Activated CD8-positive, alpha-beta T cell treated with anti-CD3 and anti-CD28 coated beads for 36 hours (primary cell): ENCODE measurements around the gene SPAG4. TPM values are rescaled to one million over a fixed set of nuclear protein-coding genes. Genes with fewer than 3 reads are reported as not detected.

Source experiments
- ATAC-seq: fragments of 200-7000 bp; cut with Tn5 transposase; one replicate; pipeline ENCODE4 v1.10.0; 2021; ENCODE audit warnings: mild to moderate bottlenecking, moderate library complexity
- CTCF ChIA-PET: fragments of 350-600 bp; sonication (Branson Sonifier 250); formaldehyde crosslinking; loops from one replicate; lab custom pipeline; 2021; ENCODE audit warnings: antibody characterized with exemption; lab: Charles Lee
- POLR2A ChIA-PET: fragments of 350-600 bp; sonication (Branson Sonifier 250); formaldehyde crosslinking; loops from one replicate; lab custom pipeline; 2021; ENCODE audit warnings: antibody characterized with exemption; lab: Charles Lee
- DNase-seq: peaks from one replicate; pipeline ENCODE4 v3.0.0-alpha.2; 2020
- H3K27ac Mint-ChIP-seq: one replicate; pipeline ENCODE4 v1.8.0; 2021; ENCODE audit warnings: mild to moderate bottlenecking, mixed read lengths
- H3K27me3 Mint-ChIP-seq: one replicate; pipeline ENCODE4 v1.8.0; 2021; ENCODE audit warnings: mixed read lengths
- H3K36me3 Mint-ChIP-seq: one replicate; pipeline ENCODE4 v1.8.0; 2021; ENCODE audit warnings: low read depth, mixed read lengths
- H3K4me1 Mint-ChIP-seq: one replicate; pipeline ENCODE4 v1.8.0; 2021; ENCODE audit warnings: low read depth, mixed read lengths
- H3K4me3 Mint-ChIP-seq: one replicate; pipeline ENCODE4 v1.8.0; 2021; ENCODE audit warnings: mild to moderate bottlenecking, moderate library complexity, mixed read lengths
- H3K9me3 Mint-ChIP-seq: one replicate; pipeline ENCODE4 v1.8.0; 2021; ENCODE audit warnings: mixed read lengths
- CTCF ChIP-seq: fragments of 200-600 bp; IDR thresholded peaks from one replicate; pipeline ENCODE4 v1.8.0; 2022; ENCODE audit warnings: antibody characterized with exemption, mild to moderate bottlenecking
- intact Hi-C: fragments of 100-400 bp; cut with micrococcal nuclease; formaldehyde crosslinking; loops from one replicate; pipeline ENCODE4 v1.10.0; 2022
- total RNA-seq, 2 experiments: library from RNA; stranded (reverse); gene quantifications; one replicate each; pipeline ENCODE4 v1.2.3, GENCODE V29; 2021

SPAG4 gene
- total RNA-seq, 2 experiments from 2014 or later: 11.5 to 11.8 TPM

DNA sequence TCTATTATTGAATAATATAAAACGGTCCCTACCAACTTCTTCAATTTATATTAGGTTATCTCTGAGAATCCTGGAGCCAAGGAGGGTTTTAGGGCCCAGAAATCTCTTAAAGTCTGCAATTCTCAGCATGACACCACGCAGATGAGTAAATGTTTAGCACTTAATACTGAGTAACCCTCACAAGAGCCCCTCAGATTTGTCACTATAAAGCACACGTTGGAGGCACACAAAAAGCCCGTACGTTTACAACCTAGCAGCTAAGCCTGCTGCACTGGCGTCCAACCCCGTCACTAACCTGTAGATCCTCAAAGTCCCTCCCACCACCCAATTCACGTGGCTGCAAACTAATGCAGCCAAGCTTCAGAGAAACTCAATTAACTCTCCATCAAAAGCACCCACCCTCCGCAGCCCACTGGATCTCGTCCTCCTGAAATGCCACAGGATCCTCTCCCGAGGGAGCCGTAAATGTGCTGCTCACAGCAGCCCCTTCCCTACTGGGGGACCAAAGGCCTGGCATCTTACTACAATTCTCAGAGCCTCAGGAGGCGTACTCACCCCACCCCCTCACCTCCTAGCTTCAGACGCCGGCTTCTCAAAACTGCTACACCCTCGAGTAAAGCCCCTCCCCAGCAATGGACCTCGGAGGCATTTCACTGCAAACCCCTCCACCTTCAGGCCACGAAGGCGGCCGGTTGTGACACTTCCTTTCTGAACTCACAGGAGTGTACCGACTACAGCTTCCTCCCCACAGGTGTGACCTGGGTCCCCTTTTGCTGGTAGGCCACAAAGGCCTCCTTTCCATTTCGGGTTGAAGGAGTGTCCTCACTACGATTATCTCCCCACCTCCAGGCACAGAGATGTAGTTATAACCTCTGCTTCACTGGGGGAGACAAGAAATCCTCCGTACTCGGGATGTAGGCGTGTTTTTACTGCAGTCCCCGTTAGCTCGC lies 48.2 kb downstream of the SPAG4 start:
- TF ChIP-seq CTCF: no peak
- H3K27me3 Mint-ChIP-seq: no peaks in the 10 kb centered on the region
- ATAC-seq (peak; percentile 45), DNase-seq (peak; percentile 80)
- peak overlapping the region; percentile 93 for H3K4me3 Mint-ChIP-seq
- peaks cover 38% of the 10 kb centered on the region for H3K4me1 Mint-ChIP-seq
- intact Hi-C loops: loop anchor here (5.0 kb wide), 2 partner anchors 46 to 74 kb away; partner anchors contain the start of gene SPAG4
- peaks cover 46% of the 10 kb centered on the region for H3K36me3 Mint-ChIP-seq
- CTCF ChIA-PET: interaction anchor here (1.5 to 4.8 kb wide), 3 partner anchors 45 to 291 kb away, joined by 3 to 49 read pairs (median 12); partner anchors contain the start of gene SCAND1
- peak overlapping the region; percentile 99 for H3K27ac Mint-ChIP-seq
- POLR2A ChIA-PET: interaction anchor here (0.6 to 9.1 kb wide), 36 partner anchors 10 to 942 kb away, joined by 3 to 163 read pairs (median 6); partner anchors contain the start of genes CEP250, EIF6, ERGIC3 and NFS1
- H3K9me3 Mint-ChIP-seq: no peaks in the 10 kb centered on the region

DNA sequence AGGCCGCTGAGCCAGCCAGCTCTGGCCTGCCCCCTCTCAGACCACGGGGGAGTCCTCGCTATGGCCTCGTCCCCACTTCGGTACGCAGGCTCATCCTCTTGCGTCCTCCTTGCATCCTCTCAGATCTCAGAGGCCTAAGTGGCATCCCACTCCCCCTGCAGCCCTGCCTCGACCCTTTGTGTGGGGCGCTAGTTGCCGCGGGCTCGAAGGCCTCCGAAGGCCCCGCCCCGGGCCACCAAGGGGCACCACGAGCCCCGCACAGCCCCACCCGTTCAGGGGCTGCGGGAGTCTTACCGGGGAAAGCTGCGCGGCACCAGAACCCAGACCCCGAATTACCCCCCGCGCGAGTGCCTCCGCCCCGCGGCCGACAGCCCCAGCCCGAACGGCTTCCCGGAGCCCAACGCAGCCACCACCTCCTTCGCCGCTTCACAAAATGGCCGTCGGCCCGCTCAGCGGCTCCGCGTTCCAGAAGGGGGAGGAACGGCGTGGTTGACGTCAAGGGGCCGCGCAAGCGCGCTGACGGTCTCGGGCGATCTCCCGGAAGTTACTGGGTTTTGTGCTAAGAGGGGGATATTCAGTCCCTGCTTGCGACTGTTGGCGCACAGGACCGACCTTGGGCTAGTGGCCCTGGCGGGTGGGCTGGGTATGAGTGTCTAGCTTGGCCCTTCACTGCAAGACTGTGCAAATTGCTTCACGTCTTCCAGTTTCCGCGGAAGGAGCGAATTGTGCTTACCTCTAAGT lies 49.0 kb downstream of the SPAG4 start, which contains the start of the genes CPNE1 and RBM12:
CPNE1 (minus strand) TSS at position 435 of the 741 bp plus-strand sequence. CDS start 31,977 bp downstream, outside the sequence.
RBM12 (minus strand) TSS at position 435 of the 741 bp plus-strand sequence. CDS start 9,578 bp downstream, outside the sequence.
- DNase-seq (peak; percentile 94), ATAC-seq (peak; percentile 75)
- H3K36me3 Mint-ChIP-seq: peaks cover 45% of the 10 kb centered on the region
- peak within 1 kb of the TSS; percentile 93 for H3K4me3 Mint-ChIP-seq
- peak within 1 kb of the TSS; percentile 99 for H3K27ac Mint-ChIP-seq
- intact Hi-C loops: loop anchor here (5.0 kb wide), 2 partner anchors 47 to 73 kb away; partner anchors contain the start of gene SPAG4
- peaks cover 31% of the 10 kb centered on the region for H3K4me1 Mint-ChIP-seq
- ChIA-PET POLR2A (interaction anchor here (0.8 to 9.1 kb wide), 26 partner anchors 9 to 941 kb away, joined by 3 to 163 read pairs (median 10); partner anchors contain the start of genes CEP250, EIF6, ERGIC3 and NFS1), CTCF (interaction anchor here (0.5 to 4.8 kb wide), 4 partner anchors 19 to 290 kb away, joined by 3 to 49 read pairs (median 8); partner anchors contain the start of gene SCAND1)
- H3K27me3 Mint-ChIP-seq: no peaks in the 10 kb centered on the region
- no peaks in the 10 kb centered on the region for H3K9me3 Mint-ChIP-seq
- no peak for TF ChIP-seq CTCF

- ChIA-PET CTCF (interaction anchor here (0.6 to 1.1 kb wide), 4 partner anchors 9 to 522 kb away, joined by 3 read pairs; no protein-coding TSS in a partner anchor), POLR2A (interaction anchor here (0.6 to 3.4 kb wide), 4 partner anchors 8 to 217 kb away, joined by 3 to 20 read pairs (median 10); no protein-coding TSS in a partner anchor)
- Mint-ChIP-seq H3K27me3 (no peaks in the 10 kb centered on the region), H3K4me3 (peak overlapping the region; percentile 25), H3K9me3 (no peaks in the 10 kb centered on the region), H3K4me1 (peaks cover 19% of the 10 kb centered on the region), H3K36me3 (peaks cover 43% of the 10 kb centered on the region), H3K27ac (peak overlapping the region; percentile 35)
- intact Hi-C loops: no loop called here
- no peak for TF ChIP-seq CTCF
- DNase-seq: no peak
- ATAC-seq: no peak
These were observed 50.3 kb downstream of the SPAG4 start for GRCh38 chr20:35665949-35666288.

DNA sequence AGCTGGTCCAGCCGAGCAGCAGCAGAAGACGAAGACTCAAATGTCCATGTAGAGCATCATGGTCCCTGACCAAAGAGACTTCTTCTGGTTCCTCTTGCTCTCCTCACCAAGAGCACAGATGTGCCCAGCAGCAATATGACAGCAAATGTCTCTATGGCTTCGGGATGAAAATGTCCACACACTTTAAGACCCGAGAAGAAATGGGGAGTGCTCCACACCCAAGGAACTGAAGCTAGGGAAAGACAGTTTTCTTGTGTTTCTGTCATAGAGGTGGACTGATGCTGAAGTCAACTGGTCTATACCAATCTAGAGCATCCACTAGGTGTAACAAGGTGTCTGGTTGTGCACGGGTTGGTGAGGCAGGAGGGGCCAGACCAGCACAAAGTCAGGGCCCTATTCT lies 53.6 kb downstream of the SPAG4 start:
- no peak overlapping the region for H3K4me3 Mint-ChIP-seq
- no peak for TF ChIP-seq CTCF
- ChIA-PET CTCF (interaction anchor here (2.9 kb wide), 1 partner anchor 50 kb away, joined by 8 read pairs; no protein-coding TSS in a partner anchor), POLR2A (interaction anchor here (0.7 to 1.5 kb wide), 5 partner anchors 8 to 69 kb away, joined by 3 to 4 read pairs (median 4); no protein-coding TSS in a partner anchor)
- H3K27me3 Mint-ChIP-seq: no peaks in the 10 kb centered on the region
- H3K36me3 Mint-ChIP-seq: peaks cover 33% of the 10 kb centered on the region
- intact Hi-C loops: no loop called here
- no peak overlapping the region for H3K27ac Mint-ChIP-seq
- no peak for ATAC-seq
- DNase-seq: no peak
- peaks cover 3% of the 10 kb centered on the region for H3K4me1 Mint-ChIP-seq
- no peaks in the 10 kb centered on the region for H3K9me3 Mint-ChIP-seq
